HG03045 (cell line): ENCODE results near the gene UAP1L1.
A peak's percentile ranks its signal among the peaks of the same experiment; 100 is the strongest.

Experiments used
- ATAC-seq: cut with Tn5 transposase; IDR thresholded peaks from one replicate; pipeline ENCODE4 v1.9.1; 2021; ENCODE audit warnings: mild to moderate bottlenecking, moderate library complexity; ENCODE audit not compliant: unreplicated experiment

The UAP1L1 gene

DNA sequence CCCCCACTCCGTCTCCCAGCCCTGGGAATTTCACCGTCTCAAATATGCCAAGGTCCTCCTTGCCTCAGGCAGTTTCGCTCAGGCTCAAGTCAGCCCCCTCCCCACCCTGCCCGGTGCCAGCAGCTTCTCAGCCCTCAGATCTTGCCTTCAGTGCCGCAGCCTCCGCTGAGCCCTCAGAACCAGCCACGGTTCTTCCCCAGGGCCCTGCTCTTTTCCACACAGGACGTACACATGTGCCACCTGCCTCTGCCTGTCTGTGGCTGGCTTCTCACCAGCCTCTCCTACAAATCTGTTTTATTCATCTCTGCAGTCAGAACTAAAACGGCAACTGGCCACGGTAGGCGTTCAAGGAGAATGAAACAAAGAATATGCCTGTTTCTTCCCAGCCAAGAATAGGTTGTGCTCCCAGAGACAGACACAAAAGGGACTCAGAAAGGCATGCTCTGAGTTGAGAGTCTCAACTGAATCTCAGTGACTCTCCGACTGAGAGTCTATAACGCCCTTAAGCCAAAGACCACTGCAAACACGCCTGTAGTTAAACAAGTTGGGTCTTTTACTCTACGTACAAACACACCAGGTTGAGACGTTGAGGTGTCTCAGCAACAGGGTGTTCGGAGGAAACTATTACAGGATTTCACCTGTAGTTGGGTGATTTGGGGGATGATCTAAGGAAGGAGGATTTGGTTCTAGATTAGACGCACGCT lies 51.0 kb downstream of the UAP1L1 start:
- ATAC-seq = no peak

DNA sequence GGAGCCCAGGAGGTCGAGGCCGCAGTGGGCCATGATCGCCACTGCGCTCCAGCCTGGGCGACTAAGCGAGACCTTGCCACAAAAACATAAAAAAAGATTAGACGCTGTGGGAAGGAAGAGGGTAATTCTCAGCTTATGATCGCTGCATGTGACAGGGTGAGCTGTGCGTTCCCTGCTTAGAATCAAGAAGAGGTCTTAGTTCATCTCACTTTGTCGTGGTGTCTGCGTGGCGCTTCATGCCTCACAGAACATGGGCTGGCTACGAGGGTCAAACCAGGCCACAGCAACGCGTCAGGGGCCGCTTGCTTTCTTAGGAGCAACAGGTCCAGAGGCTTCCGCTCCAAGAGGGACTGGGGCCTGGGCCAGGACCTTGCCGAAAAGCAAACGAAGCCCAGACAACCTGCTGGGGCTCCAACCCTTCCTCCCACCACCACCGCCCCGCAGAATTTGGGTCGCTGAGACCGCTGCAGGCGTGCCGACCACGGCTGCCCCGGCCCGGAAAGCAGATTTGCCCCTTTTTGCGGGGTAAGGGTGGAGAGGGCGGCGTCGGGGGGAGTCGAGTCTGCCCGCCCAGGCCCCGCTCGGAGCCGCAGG lies 51.6 kb downstream of the UAP1L1 start:
- ATAC-seq = peak; percentile 2

DNA sequence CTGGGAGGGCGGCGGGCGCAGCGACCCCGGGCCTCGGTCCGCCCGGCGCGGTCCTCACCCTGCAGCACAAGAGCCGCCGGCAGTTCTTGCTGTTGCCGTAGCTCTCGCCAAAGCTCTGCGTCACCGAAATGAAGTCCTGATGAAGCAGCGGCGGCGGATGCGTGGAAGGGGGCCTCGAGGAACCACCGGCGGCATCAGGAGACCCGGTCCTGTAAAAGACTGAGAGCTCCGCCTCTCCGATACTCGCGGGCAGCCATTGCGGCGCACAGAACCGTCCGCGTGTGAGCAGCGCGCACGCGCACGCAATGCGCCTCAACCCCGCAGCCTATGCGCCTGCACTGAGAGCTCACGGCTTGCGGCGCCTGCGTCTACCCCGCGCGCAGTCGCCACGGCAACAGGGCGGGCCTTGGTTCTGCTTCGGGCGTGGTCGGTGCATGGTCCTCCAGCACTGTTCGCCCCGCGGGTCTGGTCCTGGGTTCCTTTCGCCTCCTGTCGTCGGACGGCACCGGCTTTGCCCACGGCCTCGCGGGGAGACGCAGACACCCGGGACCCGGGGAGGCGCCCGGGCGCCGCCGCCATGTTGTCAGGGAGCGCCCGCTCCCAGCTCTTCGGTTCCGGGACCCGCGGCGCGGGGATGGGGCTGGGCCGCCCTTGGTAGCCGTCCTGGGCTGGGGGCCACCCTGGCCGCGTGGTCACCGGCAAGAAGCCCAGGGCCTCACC lies 52.3 kb downstream of the UAP1L1 start:
- ATAC-seq = peak; percentile 89

DNA sequence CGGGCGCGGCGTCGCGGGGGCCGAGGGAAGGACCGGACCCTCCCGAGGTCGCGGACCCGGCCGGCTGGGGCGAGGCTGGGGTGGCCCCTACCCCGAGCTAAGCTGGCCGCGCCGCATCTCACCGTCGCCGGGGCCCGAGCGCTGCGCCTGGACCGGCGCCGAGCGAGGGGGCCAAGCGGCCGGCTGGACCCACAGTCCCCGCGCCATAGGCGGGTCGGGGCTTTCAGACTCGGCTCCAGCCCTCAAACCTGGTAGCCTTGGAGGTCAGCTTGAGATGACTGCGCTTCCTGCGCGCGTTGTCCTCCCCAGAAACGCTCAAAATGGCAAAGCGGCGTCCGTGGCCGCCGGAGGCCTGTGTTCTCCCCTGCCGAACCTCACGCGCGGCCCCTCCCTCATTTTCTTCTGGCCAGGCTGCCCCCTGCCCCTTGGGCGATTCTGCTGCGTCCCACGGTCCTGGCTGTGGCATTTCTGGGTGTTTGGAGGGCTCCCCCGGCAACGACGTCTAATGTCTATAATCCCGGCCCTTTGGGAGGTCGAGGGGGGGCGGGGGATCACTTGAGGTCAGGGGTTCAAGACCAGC lies 52.9 kb downstream of the UAP1L1 start:
- ATAC-seq = peak; percentile 26
